ENCODE measurements around the gene AMPD2.

DNA sequence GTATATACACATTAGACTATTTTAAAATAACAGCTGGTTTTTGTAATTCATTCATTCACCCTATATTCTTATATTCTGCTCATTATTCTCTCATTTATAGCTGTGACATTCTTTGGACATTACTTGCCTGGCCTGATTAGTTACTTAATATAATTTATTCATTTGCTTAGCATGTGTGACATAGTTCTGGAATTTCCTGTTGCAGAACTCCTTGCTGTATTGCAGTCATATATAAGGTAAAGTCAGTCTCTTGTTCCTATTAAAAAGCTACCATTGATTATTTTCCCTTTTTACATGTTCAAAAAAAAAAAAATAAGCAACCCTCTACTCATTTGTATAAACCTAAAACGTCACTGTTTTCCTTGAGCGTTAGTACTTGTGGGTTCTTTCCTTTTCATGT, 24.1 kb upstream of the AMPD2 start:
- TF ChIP-seq, protein P1, sequence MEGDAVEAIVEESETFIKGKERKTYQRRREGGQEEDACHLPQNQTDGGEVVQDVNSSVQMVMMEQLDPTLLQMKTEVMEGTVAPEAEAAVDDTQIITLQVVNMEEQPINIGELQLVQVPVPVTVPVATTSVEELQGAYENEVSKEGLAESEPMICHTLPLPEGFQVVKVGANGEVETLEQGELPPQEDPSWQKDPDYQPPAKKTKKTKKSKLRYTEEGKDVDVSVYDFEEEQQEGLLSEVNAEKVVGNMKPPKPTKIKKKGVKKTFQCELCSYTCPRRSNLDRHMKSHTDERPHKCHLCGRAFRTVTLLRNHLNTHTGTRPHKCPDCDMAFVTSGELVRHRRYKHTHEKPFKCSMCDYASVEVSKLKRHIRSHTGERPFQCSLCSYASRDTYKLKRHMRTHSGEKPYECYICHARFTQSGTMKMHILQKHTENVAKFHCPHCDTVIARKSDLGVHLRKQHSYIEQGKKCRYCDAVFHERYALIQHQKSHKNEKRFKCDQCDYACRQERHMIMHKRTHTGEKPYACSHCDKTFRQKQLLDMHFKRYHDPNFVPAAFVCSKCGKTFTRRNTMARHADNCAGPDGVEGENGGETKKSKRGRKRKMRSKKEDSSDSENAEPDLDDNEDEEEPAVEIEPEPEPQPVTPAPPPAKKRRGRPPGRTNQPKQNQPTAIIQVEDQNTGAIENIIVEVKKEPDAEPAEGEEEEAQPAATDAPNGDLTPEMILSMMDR (IDR thresholded peaks at IDR 0.05): no peak
- TF ChIP-seq POLR2A (IDR thresholded peaks at IDR 0.05): no peak

All from prostate gland (tissue), 2 donors.